GM23338 (cell line): ENCODE results near the gene EGFR. TPM values are rescaled to one million over a fixed set of nuclear protein-coding genes. Genes with fewer than 3 reads are reported as not detected.

Experiments
- ATAC-seq: fragments of 200-7000 bp; cut with Tn5 transposase; 3 replicates; pipeline ENCODE4 v1.9.1; 2020
- DNase-seq: peaks from one replicate; pipeline ENCODE4 v3.0.0-alpha.2; 2015; ENCODE audit warnings: low spot score
- H2AFZ ChIP-seq: fragments of 200-600 bp; sonication (generic); 2 replicates; pipeline ENCODE4 v1.8.0; 2016; ENCODE audit warnings: antibody characterized with exemption, mild to moderate bottlenecking, moderate library complexity
- H3F3A ChIP-seq: fragments of 200-600 bp; sonication (generic); replicated peaks from 2 replicates; pipeline ENCODE4 v1.8.0; 2017; ENCODE audit warnings: antibody characterized with exemption, mixed run types, low read depth
- H3K27ac ChIP-seq: fragments of 200-600 bp; sonication (generic); 2 replicates; pipeline ENCODE4 v1.6.1; 2016; ENCODE audit warnings: low read depth
- H3K27me3 ChIP-seq: fragments of 200-600 bp; sonication (generic); 2 replicates; pipeline ENCODE4 v1.8.0; 2016; ENCODE audit warnings: mild to moderate bottlenecking, mixed run types, moderate library complexity; ENCODE audit not compliant: insufficient read depth
- H3K36me3 ChIP-seq: fragments of 200-600 bp; sonication (generic); 2 replicates; pipeline ENCODE4 v1.8.0; 2016; ENCODE audit warnings: mild to moderate bottlenecking; ENCODE audit not compliant: insufficient read depth
- H3K4me1 ChIP-seq: fragments of 200-600 bp; sonication (generic); 2 replicates; pipeline ENCODE4 v1.8.0; 2016; ENCODE audit warnings: mild to moderate bottlenecking, moderate library complexity; ENCODE audit not compliant: insufficient read depth
- H3K4me2 ChIP-seq: fragments of 200-600 bp; sonication (generic); 2 replicates; pipeline ENCODE4 v1.7.1; 2017; ENCODE audit warnings: mixed run types
- H3K4me3 ChIP-seq: fragments of 200-600 bp; sonication (generic); 2 replicates; pipeline ENCODE4 v1.6.1; 2016; ENCODE audit warnings: mixed run types
- H3K79me2 ChIP-seq: fragments of 200-600 bp; sonication (generic); replicated peaks from 2 replicates; pipeline ENCODE4 v1.8.0; 2017; ENCODE audit warnings: mild to moderate bottlenecking; ENCODE audit not compliant: insufficient read depth
- H3K9me2 ChIP-seq: fragments of 200-600 bp; sonication (generic); 2 replicates; pipeline ENCODE4 v1.8.0; 2017; ENCODE audit not compliant: insufficient read depth
- H4K20me1 ChIP-seq: fragments of 200-600 bp; sonication (generic); replicated peaks from 2 replicates; pipeline ENCODE4 v1.8.0; 2017; ENCODE audit warnings: mild to moderate bottlenecking; ENCODE audit not compliant: insufficient read depth
- H3K27ac Mint-ChIP-seq: 2 replicates; pipeline ENCODE4 v1.8.0; 2020; ENCODE audit warnings: inconsistent platforms, mild to moderate bottlenecking, moderate library complexity, mixed read lengths
- H3K27me3 Mint-ChIP-seq: 3 replicates; pipeline ENCODE4 v1.8.0; 2022; ENCODE audit warnings: low read depth, mild to moderate bottlenecking, moderate library complexity, mixed read lengths, inconsistent platforms; ENCODE audit not compliant: insufficient read depth, poor library complexity
- H3K36me3 Mint-ChIP-seq: 3 replicates; pipeline ENCODE4 v1.8.0; 2021; ENCODE audit warnings: low read depth, mild to moderate bottlenecking, inconsistent platforms, moderate library complexity, mixed read lengths
- H3K4me1 Mint-ChIP-seq: 3 replicates; pipeline ENCODE4 v1.8.0; 2020; ENCODE audit warnings: mild to moderate bottlenecking, inconsistent platforms, mixed read lengths
- H3K4me3 Mint-ChIP-seq: 3 replicates; pipeline ENCODE4 v1.8.0; 2021; ENCODE audit warnings: moderate library complexity, mild to moderate bottlenecking, inconsistent platforms, mixed read lengths
- H3K9me3 Mint-ChIP-seq: 3 replicates; pipeline ENCODE4 v1.8.0; 2020; ENCODE audit warnings: moderate library complexity, mild to moderate bottlenecking, inconsistent platforms, mixed read lengths
- CREB1 ChIP-seq: fragments of 250-450 bp; sonication (Bioruptor Pico); IDR thresholded peaks from 2 replicates; pipeline ENCODE4 v1.5.0; 2020; ENCODE audit warnings: low read depth, mild to moderate bottlenecking, moderate library complexity
- CTCF ChIP-seq, 2 experiments: fragments of 200-600 bp in 1 of 2; sonication (generic) in 1 of 2; conservative IDR thresholded peaks; 2 replicates each; pipeline versions ENCODE4 v1.5.1 to v1.6.1; 2016 to 2017; ENCODE audit warnings: antibody characterized with exemption in 2 of 2, low read depth in 2 of 2, mild to moderate bottlenecking in 2 of 2, moderate library complexity in 1 of 2
- EZH2phosphoT487 ChIP-seq: fragments of 200-600 bp; sonication (generic); IDR thresholded peaks from one replicate; pipeline ENCODE4 v1.8.1; 2018; ENCODE audit warnings: antibody characterized with exemption; ENCODE audit not compliant: unreplicated experiment
- POLR2AphosphoS5 ChIP-seq: IDR thresholded peaks from 2 replicates; pipeline ENCODE4 v1.6.1; 2016; ENCODE audit warnings: antibody characterized with exemption, low read depth
- STAT1 ChIP-seq: IDR thresholded peaks from one replicate; pipeline ENCODE4 v1.6.1; 2016; ENCODE audit warnings: antibody characterized with exemption; ENCODE audit not compliant: unreplicated experiment
- ZNF114 ChIP-seq: fragments of 250-450 bp; sonication (Bioruptor Pico); IDR thresholded peaks from 2 replicates; pipeline ENCODE4 v1.5.0; 2020; ENCODE audit warnings: mild to moderate bottlenecking, moderate library complexity
- ZNF331 ChIP-seq: fragments of 250-450 bp; sonication (Bioruptor Pico); IDR thresholded peaks from 2 replicates; pipeline ENCODE4 v1.5.0; 2020; ENCODE audit warnings: low read depth, mild to moderate bottlenecking, moderate library complexity
- polyA plus RNA-seq: library from polyadenylated mRNA; unstranded; fragments of >200 nt; fragmentation: Nextera tagmentation; extraction: Ambion mirVana; gene quantifications from 2 replicates; pipeline ENCODE4 v1.2.1, GENCODE V29; 2016
- total RNA-seq: library from RNA; depleted of rRNA; stranded (reverse); fragments of >200 nt; shearing (Covaris generic); gene quantifications from 2 replicates; pipeline ENCODE4 v1.2.3, GENCODE V29; 2014
- TF ChIP-seq, protein P1 (sequence below): IDR thresholded peaks from 2 replicates; pipeline ENCODE4 v1.6.1; 2016; ENCODE audit warnings: antibody characterized with exemption
- TF ChIP-seq, protein P2 (sequence below): fragments of 250-450 bp; sonication (Bioruptor Pico); IDR thresholded peaks from 2 replicates; pipeline ENCODE4 v1.5.0; 2020; ENCODE audit warnings: mild to moderate bottlenecking, moderate library complexity
- TF ChIP-seq, protein P3 (sequence below): IDR thresholded peaks from one replicate; pipeline ENCODE4 v1.6.1; 2018; ENCODE audit warnings: antibody characterized with exemption; ENCODE audit not compliant: unreplicated experiment

EGFR gene
- total and polyA plus RNA-seq, 2 experiments from 2014 or later: 1.5 to 4.5 TPM

- ATAC-seq (no peak), DNase-seq (no peak)
- Histone ChIP-seq H3K27ac (no peak overlapping the region), H3K9me2 (0 out of 2 replicates have a peak, but pooled peaks cover under 1% of the 10 kb centered on the region), H3K4me1 (no peaks in the 10 kb centered on the region), H3K79me2 (no peaks in the 10 kb centered on the region), H3F3A (no peaks in the 10 kb centered on the region), H2AFZ (no peak overlapping the region), H3K4me3 (no peak overlapping the region), H3K36me3 (no peaks in the 10 kb centered on the region), H3K27me3 (no peaks in the 10 kb centered on the region), H4K20me1 (no peaks in the 10 kb centered on the region), H3K4me2 (no peak overlapping the region)
- H3K4me1 Mint-ChIP-seq: no peaks in the 10 kb centered on the region
- TF ChIP-seq CTCF (conservative IDR thresholded peaks at IDR 0.05; ENCODE audit: low read depth in 2 of 2) (no peak), EZH2phosphoT487 (no peak), POLR2AphosphoS5 (no peak), CREB1 (CRISPR knock-in tag) (no peak), ZNF114 (no peak), STAT1 (no peak), ZNF331 (no peak)
- TF ChIP-seq, protein P1, sequence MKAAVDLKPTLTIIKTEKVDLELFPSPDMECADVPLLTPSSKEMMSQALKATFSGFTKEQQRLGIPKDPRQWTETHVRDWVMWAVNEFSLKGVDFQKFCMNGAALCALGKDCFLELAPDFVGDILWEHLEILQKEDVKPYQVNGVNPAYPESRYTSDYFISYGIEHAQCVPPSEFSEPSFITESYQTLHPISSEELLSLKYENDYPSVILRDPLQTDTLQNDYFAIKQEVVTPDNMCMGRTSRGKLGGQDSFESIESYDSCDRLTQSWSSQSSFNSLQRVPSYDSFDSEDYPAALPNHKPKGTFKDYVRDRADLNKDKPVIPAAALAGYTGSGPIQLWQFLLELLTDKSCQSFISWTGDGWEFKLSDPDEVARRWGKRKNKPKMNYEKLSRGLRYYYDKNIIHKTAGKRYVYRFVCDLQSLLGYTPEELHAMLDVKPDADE: no peak
- TF ChIP-seq, protein P2, sequence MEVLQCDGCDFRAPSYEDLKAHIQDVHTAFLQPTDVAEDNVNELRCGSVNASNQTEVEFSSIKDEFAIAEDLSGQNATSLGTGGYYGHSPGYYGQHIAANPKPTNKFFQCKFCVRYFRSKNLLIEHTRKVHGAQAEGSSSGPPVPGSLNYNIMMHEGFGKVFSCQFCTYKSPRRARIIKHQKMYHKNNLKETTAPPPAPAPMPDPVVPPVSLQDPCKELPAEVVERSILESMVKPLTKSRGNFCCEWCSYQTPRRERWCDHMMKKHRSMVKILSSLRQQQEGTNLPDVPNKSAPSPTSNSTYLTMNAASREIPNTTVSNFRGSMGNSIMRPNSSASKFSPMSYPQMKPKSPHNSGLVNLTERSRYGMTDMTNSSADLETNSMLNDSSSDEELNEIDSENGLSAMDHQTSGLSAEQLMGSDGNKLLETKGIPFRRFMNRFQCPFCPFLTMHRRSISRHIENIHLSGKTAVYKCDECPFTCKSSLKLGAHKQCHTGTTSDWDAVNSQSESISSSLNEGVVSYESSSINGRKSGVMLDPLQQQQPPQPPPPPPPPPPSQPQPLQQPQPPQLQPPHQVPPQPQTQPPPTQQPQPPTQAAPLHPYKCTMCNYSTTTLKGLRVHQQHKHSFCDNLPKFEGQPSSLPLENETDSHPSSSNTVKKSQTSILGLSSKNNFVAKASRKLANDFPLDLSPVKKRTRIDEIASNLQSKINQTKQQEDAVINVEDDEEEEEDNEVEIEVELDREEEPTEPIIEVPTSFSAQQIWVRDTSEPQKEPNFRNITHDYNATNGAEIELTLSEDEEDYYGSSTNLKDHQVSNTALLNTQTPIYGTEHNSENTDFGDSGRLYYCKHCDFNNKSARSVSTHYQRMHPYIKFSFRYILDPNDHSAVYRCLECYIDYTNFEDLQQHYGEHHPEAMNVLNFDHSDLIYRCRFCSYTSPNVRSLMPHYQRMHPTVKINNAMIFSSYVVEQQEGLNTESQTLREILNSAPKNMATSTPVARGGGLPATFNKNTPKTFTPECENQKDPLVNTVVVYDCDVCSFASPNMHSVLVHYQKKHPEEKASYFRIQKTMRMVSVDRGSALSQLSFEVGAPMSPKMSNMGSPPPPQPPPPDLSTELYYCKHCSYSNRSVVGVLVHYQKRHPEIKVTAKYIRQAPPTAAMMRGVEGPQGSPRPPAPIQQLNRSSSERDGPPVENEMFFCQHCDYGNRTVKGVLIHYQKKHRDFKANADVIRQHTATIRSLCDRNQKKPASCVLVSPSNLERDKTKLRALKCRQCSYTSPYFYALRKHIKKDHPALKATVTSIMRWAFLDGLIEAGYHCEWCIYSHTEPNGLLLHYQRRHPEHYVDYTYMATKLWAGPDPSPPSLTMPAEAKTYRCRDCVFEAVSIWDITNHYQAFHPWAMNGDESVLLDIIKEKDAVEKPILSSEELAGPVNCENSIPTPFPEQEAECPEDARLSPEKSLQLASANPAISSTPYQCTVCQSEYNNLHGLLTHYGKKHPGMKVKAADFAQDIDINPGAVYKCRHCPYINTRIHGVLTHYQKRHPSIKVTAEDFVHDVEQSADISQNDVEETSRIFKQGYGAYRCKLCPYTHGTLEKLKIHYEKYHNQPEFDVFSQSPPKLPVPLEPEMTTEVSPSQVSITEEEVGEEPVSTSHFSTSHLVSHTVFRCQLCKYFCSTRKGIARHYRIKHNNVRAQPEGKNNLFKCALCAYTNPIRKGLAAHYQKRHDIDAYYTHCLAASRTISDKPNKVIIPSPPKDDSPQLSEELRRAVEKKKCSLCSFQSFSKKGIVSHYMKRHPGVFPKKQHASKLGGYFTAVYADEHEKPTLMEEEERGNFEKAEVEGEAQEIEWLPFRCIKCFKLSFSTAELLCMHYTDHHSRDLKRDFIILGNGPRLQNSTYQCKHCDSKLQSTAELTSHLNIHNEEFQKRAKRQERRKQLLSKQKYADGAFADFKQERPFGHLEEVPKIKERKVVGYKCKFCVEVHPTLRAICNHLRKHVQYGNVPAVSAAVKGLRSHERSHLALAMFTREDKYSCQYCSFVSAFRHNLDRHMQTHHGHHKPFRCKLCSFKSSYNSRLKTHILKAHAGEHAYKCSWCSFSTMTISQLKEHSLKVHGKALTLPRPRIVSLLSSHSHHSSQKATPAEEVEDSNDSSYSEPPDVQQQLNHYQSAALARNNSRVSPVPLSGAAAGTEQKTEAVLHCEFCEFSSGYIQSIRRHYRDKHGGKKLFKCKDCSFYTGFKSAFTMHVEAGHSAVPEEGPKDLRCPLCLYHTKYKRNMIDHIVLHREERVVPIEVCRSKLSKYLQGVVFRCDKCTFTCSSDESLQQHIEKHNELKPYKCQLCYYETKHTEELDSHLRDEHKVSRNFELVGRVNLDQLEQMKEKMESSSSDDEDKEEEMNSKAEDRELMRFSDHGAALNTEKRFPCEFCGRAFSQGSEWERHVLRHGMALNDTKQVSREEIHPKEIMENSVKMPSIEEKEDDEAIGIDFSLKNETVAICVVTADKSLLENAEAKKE: no peak
- TF ChIP-seq, protein P3, sequence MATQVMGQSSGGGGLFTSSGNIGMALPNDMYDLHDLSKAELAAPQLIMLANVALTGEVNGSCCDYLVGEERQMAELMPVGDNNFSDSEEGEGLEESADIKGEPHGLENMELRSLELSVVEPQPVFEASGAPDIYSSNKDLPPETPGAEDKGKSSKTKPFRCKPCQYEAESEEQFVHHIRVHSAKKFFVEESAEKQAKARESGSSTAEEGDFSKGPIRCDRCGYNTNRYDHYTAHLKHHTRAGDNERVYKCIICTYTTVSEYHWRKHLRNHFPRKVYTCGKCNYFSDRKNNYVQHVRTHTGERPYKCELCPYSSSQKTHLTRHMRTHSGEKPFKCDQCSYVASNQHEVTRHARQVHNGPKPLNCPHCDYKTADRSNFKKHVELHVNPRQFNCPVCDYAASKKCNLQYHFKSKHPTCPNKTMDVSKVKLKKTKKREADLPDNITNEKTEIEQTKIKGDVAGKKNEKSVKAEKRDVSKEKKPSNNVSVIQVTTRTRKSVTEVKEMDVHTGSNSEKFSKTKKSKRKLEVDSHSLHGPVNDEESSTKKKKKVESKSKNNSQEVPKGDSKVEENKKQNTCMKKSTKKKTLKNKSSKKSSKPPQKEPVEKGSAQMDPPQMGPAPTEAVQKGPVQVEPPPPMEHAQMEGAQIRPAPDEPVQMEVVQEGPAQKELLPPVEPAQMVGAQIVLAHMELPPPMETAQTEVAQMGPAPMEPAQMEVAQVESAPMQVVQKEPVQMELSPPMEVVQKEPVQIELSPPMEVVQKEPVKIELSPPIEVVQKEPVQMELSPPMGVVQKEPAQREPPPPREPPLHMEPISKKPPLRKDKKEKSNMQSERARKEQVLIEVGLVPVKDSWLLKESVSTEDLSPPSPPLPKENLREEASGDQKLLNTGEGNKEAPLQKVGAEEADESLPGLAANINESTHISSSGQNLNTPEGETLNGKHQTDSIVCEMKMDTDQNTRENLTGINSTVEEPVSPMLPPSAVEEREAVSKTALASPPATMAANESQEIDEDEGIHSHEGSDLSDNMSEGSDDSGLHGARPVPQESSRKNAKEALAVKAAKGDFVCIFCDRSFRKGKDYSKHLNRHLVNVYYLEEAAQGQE: no peak
- H3K36me3 Mint-ChIP-seq: peaks cover 6% of the 10 kb centered on the region; the same call in 2 of the 3 replicates
- H3K27ac Mint-ChIP-seq: no peak overlapping the region
- no peak overlapping the region for H3K4me3 Mint-ChIP-seq
- H3K9me3 Mint-ChIP-seq: peaks cover 15% of the 10 kb centered on the region
- H3K27me3 Mint-ChIP-seq: no peaks in the 10 kb centered on the region
Observed at GRCh38 chr7:54972733-54973294, 46.0 kb upstream of the EGFR start.
